ENCODE results near the gene HSPG2.
"Not testable (repeated sequence)": the region's sequence is repeated elsewhere in the genome, so short reads cannot be mapped to it uniquely, and the experiment has no call there.

The HSPG2 gene

GRCh38 chr1:21778405-21778727, 158.7 kb downstream of the HSPG2 start:
- FAIRE-seq (no peak), DNase-seq (ENCODE audit: insufficient read length, low spot score) (no peak)
- TF ChIP-seq POU2F2 (IDR thresholded peaks at IDR 0.05; ENCODE audit: low read depth, low read length), result no peak
- TF ChIP-seq POLR2A (IDR thresholded peaks at IDR 0.05; ENCODE audit: low read depth, low read length), result no peak
- TF ChIP-seq POLR2AphosphoS5 (IDR thresholded peaks at IDR 0.05; ENCODE audit: low read depth, low read length), result no peak
- TF ChIP-seq SPI1 (IDR thresholded peaks at IDR 0.05; ENCODE audit: low read depth, low read length), result no peak
- no peak for TF ChIP-seq PAX5 (IDR thresholded peaks at IDR 0.05; ENCODE audit: insufficient read depth, low read length, severe bottlenecking)
- no peak for TF ChIP-seq TAF1 (IDR thresholded peaks at IDR 0.05; ENCODE audit: low read depth, low read length)

- not testable (repeated sequence) for FAIRE-seq; DNase-seq (ENCODE audit: insufficient read length, low spot score)
Measured at GRCh38 chr1:21776925-21777324, 160.2 kb downstream of the HSPG2 start.

- FAIRE-seq (no peak), DNase-seq (ENCODE audit: insufficient read length, low spot score) (no peak)
- TF ChIP-seq POLR2A (IDR thresholded peaks at IDR 0.05; ENCODE audit: low read depth, low read length) (no peak), PAX5 (IDR thresholded peaks at IDR 0.05; ENCODE audit: insufficient read depth, low read length, severe bottlenecking) (no peak), POU2F2 (IDR thresholded peaks at IDR 0.05; ENCODE audit: low read depth, low read length) (no peak), TAF1 (IDR thresholded peaks at IDR 0.05; ENCODE audit: low read depth, low read length) (no peak), POLR2AphosphoS5 (IDR thresholded peaks at IDR 0.05; ENCODE audit: low read depth, low read length) (no peak), SPI1 (IDR thresholded peaks at IDR 0.05; ENCODE audit: low read depth, low read length) (no peak)
Measured at GRCh38 chr1:21775985-21776562, 161.0 kb downstream of the HSPG2 start.

GRCh38 chr1:21775550-21775914, 161.6 kb downstream of the HSPG2 start:
- no peak for FAIRE-seq
- no peak for DNase-seq (ENCODE audit: insufficient read length, low spot score)
- TF ChIP-seq TAF1 (IDR thresholded peaks at IDR 0.05; ENCODE audit: low read depth, low read length) (no peak), PAX5 (IDR thresholded peaks at IDR 0.05; ENCODE audit: insufficient read depth, low read length, severe bottlenecking) (no peak), POU2F2 (IDR thresholded peaks at IDR 0.05; ENCODE audit: low read depth, low read length) (no peak), POLR2A (IDR thresholded peaks at IDR 0.05; ENCODE audit: low read depth, low read length) (no peak), SPI1 (IDR thresholded peaks at IDR 0.05; ENCODE audit: low read depth, low read length) (no peak), POLR2AphosphoS5 (IDR thresholded peaks at IDR 0.05; ENCODE audit: low read depth, low read length) (no peak)

GRCh38 chr1:21774835-21775549, 162.1 kb downstream of the HSPG2 start:
- no peak for FAIRE-seq
- no peak for DNase-seq (ENCODE audit: insufficient read length, low spot score)
- TF ChIP-seq SPI1 (IDR thresholded peaks at IDR 0.05; ENCODE audit: low read depth, low read length) (no peak), PAX5 (IDR thresholded peaks at IDR 0.05; ENCODE audit: insufficient read depth, low read length, severe bottlenecking) (no peak), POLR2A (IDR thresholded peaks at IDR 0.05; ENCODE audit: low read depth, low read length) (no peak), POLR2AphosphoS5 (IDR thresholded peaks at IDR 0.05; ENCODE audit: low read depth, low read length) (no peak), POU2F2 (IDR thresholded peaks at IDR 0.05; ENCODE audit: low read depth, low read length) (no peak), TAF1 (IDR thresholded peaks at IDR 0.05; ENCODE audit: low read depth, low read length) (no peak)

- FAIRE-seq (no peak), DNase-seq (ENCODE audit: insufficient read length, low spot score) (no peak)
- TF ChIP-seq POLR2AphosphoS5 (IDR thresholded peaks at IDR 0.05; ENCODE audit: low read depth, low read length) (no peak), PAX5 (IDR thresholded peaks at IDR 0.05; ENCODE audit: insufficient read depth, low read length, severe bottlenecking) (no peak), TAF1 (IDR thresholded peaks at IDR 0.05; ENCODE audit: low read depth, low read length) (no peak), POU2F2 (IDR thresholded peaks at IDR 0.05; ENCODE audit: low read depth, low read length) (no peak), SPI1 (IDR thresholded peaks at IDR 0.05; ENCODE audit: low read depth, low read length) (no peak), POLR2A (IDR thresholded peaks at IDR 0.05; ENCODE audit: low read depth, low read length) (no peak)
Measured at GRCh38 chr1:21773585-21773984, 163.5 kb downstream of the HSPG2 start.

Measured in GM12891 (cell line).